ENCODE measurements around the gene CDK5RAP2. TPM values are rescaled to one million over a fixed set of nuclear protein-coding genes. Genes with fewer than 3 reads are reported as not detected.
A peak's percentile ranks its signal among the peaks of the same experiment; 100 is the strongest.

CDK5RAP2 gene
- total RNA-seq, 1 donor from 2014 or later = 44.8 TPM

GRCh38 chr9:120379611-120380010 lies 200.4 kb downstream of the CDK5RAP2 start:
- DNase-seq = no peak

GRCh38 chr9:120378680-120379079 lies 201.3 kb downstream of the CDK5RAP2 start:
- DNase-seq = no peak

- no peak for DNase-seq
Observed at GRCh38 chr9:120377268-120378159, 202.5 kb downstream of the CDK5RAP2 start.

- no peak for DNase-seq
Observed at GRCh38 chr9:120376101-120376500, 203.9 kb downstream of the CDK5RAP2 start.

GRCh38 chr9:120375316-120375715 lies 204.7 kb downstream of the CDK5RAP2 start:
- DNase-seq = no peak

GRCh38 chr9:120374817-120375216 lies 205.2 kb downstream of the CDK5RAP2 start:
- DNase-seq = no peak

GRCh38 chr9:120374239-120374638 lies 205.7 kb downstream of the CDK5RAP2 start:
- DNase-seq = no peak

- DNase-seq = no peak
Observed at GRCh38 chr9:120372040-120372439, 207.9 kb downstream of the CDK5RAP2 start.

- DNase-seq = no peak
Observed at GRCh38 chr9:120369608-120370220, 210.3 kb downstream of the CDK5RAP2 start.

GRCh38 chr9:120368799-120369198 lies 211.2 kb downstream of the CDK5RAP2 start:
- no peak for DNase-seq

GRCh38 chr9:120366644-120367019 lies 213.3 kb downstream of the CDK5RAP2 start:
- no peak for DNase-seq

- no peak for DNase-seq
Observed at GRCh38 chr9:120365386-120365785, 214.6 kb downstream of the CDK5RAP2 start.

GRCh38 chr9:120363697-120364096 lies 216.3 kb downstream of the CDK5RAP2 start:
- no peak for DNase-seq

GRCh38 chr9:120362446-120362845 lies 217.5 kb downstream of the CDK5RAP2 start:
- DNase-seq = no peak

GRCh38 chr9:120361551-120361950 lies 218.4 kb downstream of the CDK5RAP2 start:
- DNase-seq = no peak

- DNase-seq = no peak
Observed at GRCh38 chr9:120360510-120360909, 219.5 kb downstream of the CDK5RAP2 start.

GRCh38 chr9:120360046-120360445 lies 219.9 kb downstream of the CDK5RAP2 start:
- no peak for DNase-seq

- no peak for DNase-seq
Observed at GRCh38 chr9:120358877-120359276, 221.1 kb downstream of the CDK5RAP2 start.

- DNase-seq = peak; percentile 2
Observed at GRCh38 chr9:120353506-120353905, 226.5 kb downstream of the CDK5RAP2 start.

GRCh38 chr9:120351106-120351505 lies 228.9 kb downstream of the CDK5RAP2 start:
- DNase-seq = peak; percentile 46

GRCh38 chr9:120350596-120350995 lies 229.4 kb downstream of the CDK5RAP2 start:
- DNase-seq = peak; percentile 45

GRCh38 chr9:120348951-120349429 lies 231.0 kb downstream of the CDK5RAP2 start:
- no peak for DNase-seq

- DNase-seq = no peak
Observed at GRCh38 chr9:120345379-120345778, 234.6 kb downstream of the CDK5RAP2 start.

GRCh38 chr9:120344230-120344629 lies 235.7 kb downstream of the CDK5RAP2 start:
- no peak for DNase-seq

Data from skin of body (tissue), 2 donors.